ENCODE measurements around the gene ACE2. TPM values are rescaled to one million over a fixed set of nuclear protein-coding genes. Genes with fewer than 3 reads are reported as not detected.

ACE2 gene
- total RNA-seq, 1 donor from 2014 or later = not detected

DNA sequence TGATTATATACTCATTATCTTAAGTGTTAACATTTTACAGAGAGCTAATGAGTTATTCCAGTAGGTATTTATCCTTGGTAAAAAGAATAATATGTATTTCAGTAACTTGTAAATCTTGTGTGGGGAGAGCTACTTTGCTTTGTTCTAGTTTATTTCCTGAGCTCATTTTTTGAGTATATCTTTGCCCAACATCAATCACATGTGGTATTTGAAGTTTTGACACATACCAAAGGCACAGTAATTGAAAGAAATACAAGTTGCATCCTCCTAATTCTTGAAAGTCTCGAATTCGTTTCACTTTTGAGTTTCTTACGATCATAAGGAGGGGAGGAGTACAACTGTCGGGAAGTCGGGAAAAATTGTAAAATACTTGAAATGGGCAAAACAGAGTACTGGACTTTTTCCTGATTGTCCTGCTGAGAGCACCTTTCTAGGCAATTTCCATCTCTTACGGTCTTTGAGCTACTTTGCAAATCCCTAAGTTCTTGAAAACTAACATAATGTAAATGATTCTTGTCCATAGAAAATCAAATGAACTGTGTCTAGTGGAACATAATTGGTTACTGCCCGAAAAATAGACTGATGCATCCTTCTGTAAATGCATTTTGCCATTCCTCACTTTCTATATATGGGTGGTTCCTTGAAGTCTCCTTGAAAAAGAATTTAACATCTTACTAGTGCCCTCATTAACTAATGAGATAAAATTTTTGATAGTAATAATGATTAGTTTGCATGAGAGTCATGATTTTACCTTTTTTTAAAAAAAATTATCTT, 43.2 kb upstream of the ACE2 start:
- H3K4me1 Mint-ChIP-seq (ENCODE audit: unreplicated experiment) = no peaks in the 10 kb centered on the region
- TF ChIP-seq, protein P1, sequence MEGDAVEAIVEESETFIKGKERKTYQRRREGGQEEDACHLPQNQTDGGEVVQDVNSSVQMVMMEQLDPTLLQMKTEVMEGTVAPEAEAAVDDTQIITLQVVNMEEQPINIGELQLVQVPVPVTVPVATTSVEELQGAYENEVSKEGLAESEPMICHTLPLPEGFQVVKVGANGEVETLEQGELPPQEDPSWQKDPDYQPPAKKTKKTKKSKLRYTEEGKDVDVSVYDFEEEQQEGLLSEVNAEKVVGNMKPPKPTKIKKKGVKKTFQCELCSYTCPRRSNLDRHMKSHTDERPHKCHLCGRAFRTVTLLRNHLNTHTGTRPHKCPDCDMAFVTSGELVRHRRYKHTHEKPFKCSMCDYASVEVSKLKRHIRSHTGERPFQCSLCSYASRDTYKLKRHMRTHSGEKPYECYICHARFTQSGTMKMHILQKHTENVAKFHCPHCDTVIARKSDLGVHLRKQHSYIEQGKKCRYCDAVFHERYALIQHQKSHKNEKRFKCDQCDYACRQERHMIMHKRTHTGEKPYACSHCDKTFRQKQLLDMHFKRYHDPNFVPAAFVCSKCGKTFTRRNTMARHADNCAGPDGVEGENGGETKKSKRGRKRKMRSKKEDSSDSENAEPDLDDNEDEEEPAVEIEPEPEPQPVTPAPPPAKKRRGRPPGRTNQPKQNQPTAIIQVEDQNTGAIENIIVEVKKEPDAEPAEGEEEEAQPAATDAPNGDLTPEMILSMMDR (IDR thresholded peaks at IDR 0.05) = no peak
- no peak overlapping the region for H3K4me3 Mint-ChIP-seq (ENCODE audit: unreplicated experiment)
- DNase-seq (ENCODE audit: extremely low spot score, unreplicated experiment) = no peak
- no peak overlapping the region for H3K27ac Mint-ChIP-seq (ENCODE audit: unreplicated experiment)
- H3K9me3 Mint-ChIP-seq (ENCODE audit: unreplicated experiment) = no peaks in the 10 kb centered on the region
- peaks cover 6% of the 10 kb centered on the region for H3K27me3 Mint-ChIP-seq (ENCODE audit: unreplicated experiment)
- H3K36me3 Mint-ChIP-seq (ENCODE audit: unreplicated experiment) = no peaks in the 10 kb centered on the region

- no peaks in the 10 kb centered on the region for H3K4me1 Mint-ChIP-seq (ENCODE audit: unreplicated experiment)
- DNase-seq (ENCODE audit: extremely low spot score, unreplicated experiment) = no peak
- H3K9me3 Mint-ChIP-seq (ENCODE audit: unreplicated experiment) = no peaks in the 10 kb centered on the region
- TF ChIP-seq, protein P1 (IDR thresholded peaks at IDR 0.05) = no peak
- no peak overlapping the region for H3K4me3 Mint-ChIP-seq (ENCODE audit: unreplicated experiment)
- no peaks in the 10 kb centered on the region for H3K36me3 Mint-ChIP-seq (ENCODE audit: unreplicated experiment)
- peaks cover 2% of the 10 kb centered on the region for H3K27me3 Mint-ChIP-seq (ENCODE audit: unreplicated experiment)
- H3K27ac Mint-ChIP-seq (ENCODE audit: unreplicated experiment) = no peak overlapping the region
Measured at GRCh38 chrX:15631637-15632036, 30.9 kb upstream of the ACE2 start.

DNA sequence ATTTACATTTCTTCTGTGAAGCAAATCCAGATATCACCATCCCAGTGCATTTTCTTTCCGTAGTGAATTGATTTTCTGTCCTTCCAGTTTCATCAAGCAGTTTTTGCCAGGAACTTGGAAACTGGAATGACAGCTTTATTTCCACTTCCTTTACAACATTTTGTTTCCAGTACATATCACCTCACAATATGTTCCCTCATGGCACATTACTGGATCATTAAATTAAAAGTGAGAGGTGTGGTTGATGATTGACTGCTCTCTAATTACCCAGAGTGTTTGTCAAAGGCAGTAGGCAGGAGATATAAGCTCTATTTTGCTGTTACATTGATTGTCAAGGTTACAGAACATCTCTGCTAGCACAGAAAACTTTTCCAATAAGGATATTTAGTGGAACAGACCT, 22.3 kb upstream of the ACE2 start:
- TF ChIP-seq, protein P1 (IDR thresholded peaks at IDR 0.05) = no peak
- no peak for DNase-seq (ENCODE audit: extremely low spot score, unreplicated experiment)
- H3K9me3 Mint-ChIP-seq (ENCODE audit: unreplicated experiment) = no peaks in the 10 kb centered on the region
- no peak overlapping the region for H3K27ac Mint-ChIP-seq (ENCODE audit: unreplicated experiment)
- no peaks in the 10 kb centered on the region for H3K27me3 Mint-ChIP-seq (ENCODE audit: unreplicated experiment)
- H3K4me3 Mint-ChIP-seq (ENCODE audit: unreplicated experiment) = no peak overlapping the region
- H3K4me1 Mint-ChIP-seq (ENCODE audit: unreplicated experiment) = no peaks in the 10 kb centered on the region
- no peaks in the 10 kb centered on the region for H3K36me3 Mint-ChIP-seq (ENCODE audit: unreplicated experiment)

GRCh38 chrX:15619053-15619755, 18.4 kb upstream of the ACE2 start:
- Mint-ChIP-seq H3K9me3 (ENCODE audit: unreplicated experiment) (no peaks in the 10 kb centered on the region), H3K36me3 (ENCODE audit: unreplicated experiment) (no peaks in the 10 kb centered on the region), H3K4me1 (ENCODE audit: unreplicated experiment) (no peaks in the 10 kb centered on the region), H3K27me3 (ENCODE audit: unreplicated experiment) (no peaks in the 10 kb centered on the region), H3K4me3 (ENCODE audit: unreplicated experiment) (no peak overlapping the region), H3K27ac (ENCODE audit: unreplicated experiment) (no peak overlapping the region)
- TF ChIP-seq, protein P1 (IDR thresholded peaks at IDR 0.05) = no peak
- no peak for DNase-seq (ENCODE audit: extremely low spot score, unreplicated experiment)

GRCh38 chrX:15617111-15617510, 16.4 kb upstream of the ACE2 start:
- Mint-ChIP-seq H3K4me3 (ENCODE audit: unreplicated experiment) (no peak overlapping the region), H3K9me3 (ENCODE audit: unreplicated experiment) (no peaks in the 10 kb centered on the region), H3K27me3 (ENCODE audit: unreplicated experiment) (no peaks in the 10 kb centered on the region), H3K27ac (ENCODE audit: unreplicated experiment) (no peak overlapping the region), H3K4me1 (ENCODE audit: unreplicated experiment) (no peaks in the 10 kb centered on the region), H3K36me3 (ENCODE audit: unreplicated experiment) (no peaks in the 10 kb centered on the region)
- TF ChIP-seq, protein P1 (IDR thresholded peaks at IDR 0.05) = no peak
- no peak for DNase-seq (ENCODE audit: extremely low spot score, unreplicated experiment)

Measured in osteocyte (in vitro differentiated cells).